HT-29 (cell line): Measurements from ENCODE around the gene GUCY1A1. TPM values are rescaled to one million over a fixed set of nuclear protein-coding genes. Genes with fewer than 3 reads are reported as not detected.
"Not testable (repeated sequence)": the region's sequence is repeated elsewhere in the genome, so short reads cannot be mapped to it uniquely, and the experiment has no call there.

Source experiments
- DNase-seq: peaks from one replicate; pipeline ENCODE4 v3.0.0-alpha.2; 2015; ENCODE audit warnings: low spot score
- total RNA-seq: library from RNA; depleted of rRNA; stranded (reverse); fragments of >200 nt; shearing (Covaris generic); gene quantifications from 2 replicates; pipeline ENCODE4 v1.2.3, GENCODE V29; 2014; rRNA removed

Gene GUCY1A1
- total RNA-seq, result 0.21 and 0.61 TPM in 2 replicates

DNA sequence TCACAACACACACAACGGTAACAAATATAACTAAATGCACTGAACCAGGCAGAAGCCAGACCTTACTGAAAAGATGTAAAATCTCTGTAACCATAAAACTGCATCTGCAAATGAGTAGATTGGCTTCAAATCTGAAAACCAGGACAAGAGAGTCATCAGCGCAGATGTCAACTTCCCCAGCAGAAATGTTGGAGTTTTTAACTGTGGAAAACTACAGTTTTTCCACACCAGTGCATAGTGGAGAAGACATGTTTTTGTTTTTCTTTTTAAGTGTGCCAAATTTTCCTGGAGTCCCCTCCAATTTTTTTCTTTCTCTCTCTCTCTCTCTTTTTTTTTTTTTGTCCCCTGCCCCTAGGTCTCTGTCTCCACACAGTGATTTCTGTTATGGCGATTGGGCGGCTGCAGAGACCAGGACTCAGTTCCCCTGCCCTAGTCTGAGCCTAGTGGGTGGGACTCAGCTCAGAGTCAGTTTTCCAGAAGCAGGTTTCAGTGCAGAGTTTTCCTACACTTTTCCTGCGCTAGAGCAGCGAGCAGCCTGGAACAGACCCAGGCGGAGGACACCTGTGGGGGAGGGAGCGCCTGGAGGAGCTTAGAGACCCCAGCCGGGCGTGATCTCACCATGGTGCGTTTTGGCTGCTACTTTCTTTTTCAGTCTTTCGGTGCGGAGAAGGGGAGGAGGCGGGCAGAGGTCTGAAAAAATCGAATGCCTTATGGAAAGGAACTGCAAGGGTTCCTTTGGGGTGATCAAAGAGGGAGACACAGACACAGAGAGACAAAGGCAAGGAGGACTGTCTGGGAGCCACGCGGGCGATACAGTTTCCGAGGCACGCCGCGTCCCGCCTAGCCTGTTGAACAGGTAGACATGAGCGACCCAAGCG lies at the start of gene GUCY1A1:
TSS of gene GUCY1A1 (plus strand) at position 505 of the 878 bp plus-strand sequence. CDS start 30,020 bp downstream, outside the sequence.
- no peak for DNase-seq

DNA sequence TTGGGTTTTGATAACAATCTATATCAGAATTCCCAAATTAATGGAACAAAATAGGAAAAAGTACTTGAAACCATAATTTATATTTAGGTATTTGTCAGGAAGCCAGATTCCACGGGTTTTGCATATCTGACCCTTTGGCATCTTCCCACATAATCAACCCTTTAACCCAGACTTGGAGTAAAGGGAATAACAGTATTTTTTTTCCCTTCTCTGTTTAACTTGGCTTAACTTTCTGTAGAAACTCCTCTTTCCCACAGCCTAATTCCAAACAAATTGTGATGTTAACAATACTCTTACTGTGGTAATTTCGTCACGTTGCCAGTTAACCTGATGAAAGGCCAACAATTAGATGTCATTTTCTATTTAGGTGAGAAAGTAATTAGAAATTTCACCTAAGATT lies 49.4 kb upstream of the GUCY1A1 start:
- DNase-seq, result no peak

DNA sequence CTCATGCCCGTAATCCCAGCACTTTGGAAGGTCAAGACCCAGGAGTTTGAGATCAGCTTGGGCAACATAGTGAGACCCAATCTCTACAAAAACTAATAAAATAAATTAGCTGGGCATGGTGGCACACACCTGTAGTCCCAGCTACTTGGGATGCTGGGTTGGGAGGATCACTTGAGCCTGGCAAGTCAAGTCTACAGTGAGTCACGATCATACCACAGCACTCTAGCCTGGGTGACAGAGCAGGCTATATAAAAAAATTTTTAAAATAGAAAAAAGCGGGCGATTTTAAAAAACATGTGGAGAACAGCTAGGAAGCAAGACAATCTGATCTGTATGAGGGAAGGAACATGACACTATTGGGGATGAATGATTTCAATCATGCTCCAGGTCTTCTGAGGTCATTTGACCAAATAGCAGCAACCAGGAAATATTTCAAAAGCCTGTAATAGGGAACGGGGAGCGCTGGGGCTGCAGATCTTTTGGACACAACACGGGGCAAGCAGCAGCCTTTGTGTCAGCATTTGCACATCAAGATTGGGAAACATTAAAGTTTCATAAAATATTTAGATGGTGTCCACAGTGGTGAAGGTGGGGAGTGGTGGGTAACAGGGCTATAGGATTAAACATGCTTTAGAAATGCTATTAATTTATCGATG lies 48.3 kb upstream of the GUCY1A1 start:
- no peak for DNase-seq

GRCh38 chr4:155620637-155621036 lies 46.0 kb upstream of the GUCY1A1 start:
- no peak for DNase-seq

DNA sequence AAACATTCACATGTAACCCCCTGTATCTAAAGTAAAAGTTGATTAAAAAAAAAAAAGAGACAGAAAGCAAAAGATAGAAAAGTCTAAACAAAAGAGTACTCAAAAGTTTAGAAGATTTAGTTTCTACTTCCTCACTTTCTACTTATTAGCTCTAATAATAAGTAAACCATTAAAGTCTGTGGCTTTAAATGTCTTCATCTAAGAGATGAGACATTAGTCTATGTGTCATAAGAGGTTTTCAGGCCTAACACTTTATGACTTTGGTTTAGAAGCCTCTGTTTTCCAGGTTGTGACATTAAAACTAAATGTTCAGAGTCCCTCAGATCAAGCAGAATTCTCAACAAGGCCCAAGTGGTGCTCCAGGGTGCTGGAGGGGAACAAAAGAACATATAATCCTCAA lies 42.2 kb upstream of the GUCY1A1 start:
- no peak for DNase-seq

DNA sequence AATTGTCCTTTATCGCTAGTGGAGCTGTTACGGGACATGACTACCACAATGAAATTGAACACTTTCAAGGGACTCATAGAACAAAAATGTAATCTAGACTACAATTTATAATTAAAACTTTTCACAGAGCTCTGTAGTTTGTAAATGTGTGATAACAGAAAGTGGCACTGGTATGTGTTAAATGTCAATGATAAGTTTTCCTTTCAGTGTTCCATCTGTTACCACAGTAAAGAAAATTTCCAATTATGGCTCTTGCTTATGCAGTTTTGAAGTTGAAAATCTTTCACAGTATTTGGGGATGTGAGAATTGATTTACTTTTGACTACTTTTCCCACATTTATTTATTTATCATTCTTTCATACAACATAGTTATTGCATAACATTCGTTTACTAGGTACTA lies 40.1 kb upstream of the GUCY1A1 start:
- DNase-seq, result no peak

GRCh38 chr4:155629183-155629825 lies 37.3 kb upstream of the GUCY1A1 start:
- DNase-seq, result peak; percentile 70

- DNase-seq, result peak; percentile 15
These were observed 36.7 kb upstream of the GUCY1A1 start for GRCh38 chr4:155629956-155630355.

DNA sequence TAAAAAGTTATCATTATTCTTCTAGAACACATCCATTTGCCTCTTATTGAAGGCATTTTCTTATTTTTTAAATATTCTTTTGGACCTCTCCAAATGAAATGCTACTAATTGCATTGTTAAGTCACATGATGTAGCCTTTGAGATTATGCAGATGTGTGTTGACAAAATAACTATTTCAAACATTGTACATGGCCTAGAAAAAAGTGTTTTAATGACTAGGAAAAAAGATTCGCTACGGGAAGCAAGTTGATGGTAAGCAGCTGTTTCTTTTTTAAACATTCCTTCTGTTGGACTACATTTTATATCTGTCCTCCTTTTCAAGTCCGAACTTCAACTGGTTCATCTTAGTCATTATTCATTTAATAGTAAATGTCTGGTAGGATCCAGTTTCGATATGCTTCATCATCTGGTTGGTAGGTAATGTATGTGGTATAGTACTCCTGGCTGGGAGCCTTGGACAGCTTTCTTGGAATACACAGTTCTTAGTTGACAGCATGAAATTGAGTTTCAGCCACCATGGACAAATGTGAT lies 34.3 kb upstream of the GUCY1A1 start:
- DNase-seq, result no peak

- no peak for DNase-seq
These were observed 28.3 kb upstream of the GUCY1A1 start for GRCh38 chr4:155638195-155638965.

GRCh38 chr4:155639704-155640523 lies 26.7 kb upstream of the GUCY1A1 start:
- DNase-seq, result no peak

- DNase-seq, result no peak
These were observed 25.9 kb upstream of the GUCY1A1 start for GRCh38 chr4:155640751-155641150.

DNA sequence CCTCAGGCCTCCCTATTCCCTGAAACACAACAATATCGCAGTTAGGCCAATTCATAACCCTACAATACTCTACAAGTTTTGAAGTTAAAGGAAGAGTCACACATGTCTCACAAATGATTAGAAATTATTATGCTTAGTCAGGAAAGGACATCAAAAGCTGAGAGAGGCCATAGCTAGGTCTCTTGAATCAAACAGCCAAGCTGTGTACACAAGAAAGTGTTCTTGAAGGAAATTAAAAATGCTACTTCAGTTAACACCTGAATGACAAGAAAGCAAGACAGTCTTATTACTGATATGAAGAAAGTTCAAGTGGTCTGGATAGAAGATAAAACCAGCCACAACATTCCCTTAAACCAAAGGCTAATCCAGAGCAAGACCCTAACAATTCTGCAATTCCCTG lies 23.6 kb upstream of the GUCY1A1 start:
- DNase-seq, result no peak

DNA sequence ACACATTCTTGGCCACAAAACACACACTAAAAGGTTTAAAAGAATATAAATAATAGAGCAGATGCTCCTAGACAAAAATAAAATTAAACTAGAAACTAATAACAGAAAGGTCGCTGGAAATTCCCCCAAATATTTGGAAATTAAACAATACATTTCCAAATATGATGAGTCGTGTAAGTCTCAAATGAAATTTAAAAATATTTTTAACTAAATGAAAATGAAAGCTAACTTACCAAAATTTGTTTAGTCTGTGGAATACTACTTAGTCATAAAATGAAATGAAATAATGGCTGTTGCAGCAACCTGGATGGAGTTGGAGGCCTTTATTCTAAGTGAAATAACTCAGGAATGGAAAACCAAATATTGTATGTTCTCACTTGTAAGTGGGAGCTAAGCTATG lies 20.6 kb upstream of the GUCY1A1 start:
- no peak for DNase-seq

DNA sequence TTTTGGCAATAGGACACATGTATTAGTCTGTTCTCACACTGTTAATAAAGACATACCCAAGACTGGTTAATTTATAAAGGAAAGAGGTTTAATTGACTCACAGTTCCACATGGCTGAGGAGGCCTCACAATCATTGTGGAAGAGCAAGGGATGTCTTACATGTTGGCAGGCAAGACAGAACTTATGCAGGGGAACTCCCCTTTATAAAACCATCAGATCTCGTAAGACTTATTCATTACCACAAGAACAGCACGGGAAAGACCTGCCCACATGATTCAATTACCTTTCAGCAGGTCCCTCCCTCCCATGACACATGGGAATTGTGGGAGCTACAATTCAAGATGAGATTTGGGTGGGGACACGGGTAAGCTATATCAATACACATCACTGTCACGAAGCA lies 15.9 kb upstream of the GUCY1A1 start:
- DNase-seq, result not testable (repeated sequence)

- no peak for DNase-seq
These were observed 13.6 kb upstream of the GUCY1A1 start for GRCh38 chr4:155653052-155653451.

DNA sequence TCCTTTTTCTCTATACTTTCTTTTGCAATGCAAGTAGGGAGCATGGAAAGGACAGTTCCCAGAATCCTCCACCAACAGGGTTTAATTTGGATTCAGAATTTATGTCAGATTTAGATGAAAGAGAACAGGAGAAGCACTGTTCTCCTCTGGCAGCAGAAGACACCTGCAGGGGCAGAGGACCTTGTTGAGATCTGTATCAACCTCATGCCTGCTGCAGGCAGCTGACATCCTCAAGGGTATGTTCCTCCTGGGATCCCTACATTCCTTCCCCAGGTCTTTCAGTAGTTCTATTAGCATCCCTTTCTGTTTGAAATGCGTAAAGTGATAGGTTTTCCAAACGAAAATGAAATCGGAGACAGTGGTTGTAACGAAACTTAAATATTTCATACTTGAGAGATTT lies 10.6 kb upstream of the GUCY1A1 start:
- DNase-seq, result no peak

DNA sequence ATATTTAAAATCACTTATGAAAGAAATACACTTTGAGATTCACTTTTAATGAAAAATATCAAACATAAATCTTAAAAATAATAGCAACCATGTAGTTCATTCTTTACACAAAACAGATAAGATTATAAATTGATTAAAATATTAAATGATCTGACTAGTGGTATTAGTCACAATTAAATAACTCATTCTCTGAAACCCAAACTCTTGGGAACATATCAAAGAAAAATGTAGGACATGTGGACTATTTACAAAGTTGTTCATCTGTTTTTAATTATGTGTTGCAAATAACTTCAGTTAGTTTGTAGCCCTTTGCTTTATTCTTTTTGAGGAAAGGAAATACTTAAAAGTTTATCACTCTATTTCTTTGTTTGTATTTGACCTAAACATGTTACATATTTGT lies 9.5 kb upstream of the GUCY1A1 start:
- DNase-seq, result no peak

DNA sequence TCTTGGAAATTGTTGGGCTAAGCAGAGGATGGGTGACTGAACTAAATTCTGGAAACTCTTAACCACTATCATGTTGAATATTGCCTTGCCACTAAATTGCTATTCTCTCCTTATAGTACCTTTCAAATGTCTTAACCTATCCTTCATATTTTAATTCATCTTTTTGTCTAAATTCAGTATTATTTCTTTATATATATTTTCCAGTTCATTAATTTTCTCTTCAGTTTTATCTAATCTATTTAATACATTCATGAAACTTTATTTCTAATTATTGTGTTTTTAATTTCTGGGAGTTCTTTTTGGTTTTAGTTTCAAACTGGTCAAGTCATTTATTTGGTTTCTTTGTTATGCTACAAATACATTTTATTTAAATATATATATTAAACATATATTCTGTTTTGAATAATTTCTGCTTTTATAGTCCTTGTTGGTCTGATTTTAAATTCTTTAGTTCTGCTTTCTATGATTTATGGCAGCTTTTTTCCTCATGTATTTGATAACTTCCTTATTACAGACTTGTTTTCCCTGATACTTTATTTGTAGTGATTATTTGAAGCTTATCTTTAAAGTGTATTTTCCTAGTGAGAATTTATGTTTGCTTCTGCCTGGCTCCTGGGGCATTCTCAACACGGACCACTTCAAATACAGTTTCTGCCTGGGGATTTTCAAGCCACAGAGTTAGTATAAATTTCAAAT lies 8.5 kb upstream of the GUCY1A1 start:
- no peak for DNase-seq

DNA sequence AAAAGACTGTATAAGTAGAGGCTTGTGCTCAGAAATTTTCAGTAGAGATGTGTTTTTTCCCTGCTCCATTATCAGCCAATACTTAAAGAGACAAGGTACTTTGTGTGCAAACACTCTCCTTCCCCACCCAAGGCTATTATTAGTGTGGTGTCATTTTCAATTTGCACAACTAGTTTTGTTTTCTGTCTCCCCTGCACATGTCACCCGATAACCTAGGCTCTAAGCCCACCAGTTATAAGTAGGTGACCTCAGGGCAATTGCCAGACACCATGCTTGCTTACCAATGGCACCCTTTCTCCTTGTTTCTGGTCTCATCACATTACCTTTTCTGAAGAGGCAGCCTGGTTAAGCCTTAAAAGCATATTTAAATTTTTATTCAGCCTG lies 8.0 kb upstream of the GUCY1A1 start:
- no peak for DNase-seq
